K562 (cell line): Measurements from ENCODE around the gene MAD1L1. TPM values are rescaled to one million over a fixed set of nuclear protein-coding genes. Genes with fewer than 3 reads are reported as not detected.

Source experiments
- ARHGAP35 ChIP-seq: fragments of 450-650 bp; IDR thresholded peaks from 2 replicates; pipeline ENCODE4 v1.6.1; 2018; ENCODE audit not compliant: partially characterized antibody
- CBX2 ChIP-seq: fragments of 200-600 bp; sonication (generic); IDR thresholded peaks from one replicate; pipeline ENCODE4 v1.6.1; 2012; ENCODE audit warnings: mild to moderate bottlenecking, low read length, inconsistent platforms; ENCODE audit not compliant: insufficient read depth, poor library complexity, severe bottlenecking
- CEBPB ChIP-seq: fragments of 450-650 bp; IDR thresholded peaks from 2 replicates; pipeline ENCODE4 v1.6.1; 2016; ENCODE audit warnings: missing genetic modification characterization, missing compliant biosample characterization
- EHMT2 ChIP-seq: fragments of 450-650 bp; IDR thresholded peaks from 2 replicates; pipeline ENCODE4 v1.6.1; 2018; ENCODE audit warnings: antibody characterized with exemption
- EP300 ChIP-seq: IDR thresholded peaks from 2 replicates; pipeline ENCODE4 v1.6.1; 2012; ENCODE audit warnings: low read length, improper control_type of control experiment
- IRF2 ChIP-seq: sonication (generic); formaldehyde crosslinking; IDR thresholded peaks from 2 replicates; pipeline ENCODE4 v1.8.1; 2022; ENCODE audit warnings: mild to moderate bottlenecking, missing genetic modification reagents
- PHB2 ChIP-seq: fragments of 450-650 bp; IDR thresholded peaks from 2 replicates; pipeline ENCODE4 v1.6.1; 2017; ENCODE audit warnings: low read depth
- PHF21A ChIP-seq: fragments of 450-650 bp; IDR thresholded peaks from 2 replicates; pipeline ENCODE4 v1.6.1; 2017; ENCODE audit warnings: low read depth, borderline replicate concordance
- POLR2AphosphoS2 ChIP-seq: IDR thresholded peaks from 2 replicates; pipeline ENCODE4 v1.6.1; 2012; ENCODE audit warnings: low read length, improper control_type of control experiment
- POLR2G ChIP-seq: fragments of 200-400 bp; formaldehyde crosslinking; IDR thresholded peaks from 2 replicates; pipeline ENCODE4 v1.6.1; 2017; ENCODE audit warnings: low read depth, mild to moderate bottlenecking, antibody characterized with exemption, low read length, moderate library complexity
- RB1 ChIP-seq: fragments of 450-650 bp; IDR thresholded peaks from 2 replicates; pipeline ENCODE4 v1.6.1; 2017; ENCODE audit warnings: low read depth, mild to moderate bottlenecking
- RBM14 ChIP-seq: fragments of 200-400 bp; formaldehyde crosslinking; IDR thresholded peaks from 2 replicates; pipeline ENCODE4 v1.6.1; 2018; ENCODE audit warnings: low read depth, mild to moderate bottlenecking, low read length, moderate library complexity, borderline replicate concordance; ENCODE audit not compliant: insufficient read depth
- SMAD1 ChIP-seq: fragments of 150-350 bp; IDR thresholded peaks from 2 replicates; pipeline ENCODE4 v1.6.1; 2014; ENCODE audit warnings: low read length, low read depth; ENCODE audit not compliant: partially characterized antibody
- STAG1 ChIP-seq: sonication (generic); formaldehyde crosslinking; IDR thresholded peaks from 2 replicates; pipeline ENCODE4 v1.5.0; 2020; ENCODE audit warnings: missing genetic modification reagents, borderline replicate concordance
- TBL1XR1 ChIP-seq, 2 experiments: IDR thresholded peaks; 2 replicates each; pipeline ENCODE4 v1.6.1; 2012; ENCODE audit warnings: improper control_type of control experiment in 2 of 2, low read length in 2 of 2, mild to moderate bottlenecking in 1 of 2
- TBP ChIP-seq: optimal IDR thresholded peaks from 2 replicates; pipeline ENCODE3; 2011; ENCODE audit warnings: low read depth, low read length, improper control_type of control experiment
- ZFP36 ChIP-seq: fragments of 150-350 bp; IDR thresholded peaks from 2 replicates; pipeline ENCODE4 v1.6.1; 2018; ENCODE audit warnings: low read length, low read depth; ENCODE audit not compliant: partially characterized antibody
- ZKSCAN8 ChIP-seq: fragments of 200-800 bp; sonication (Bioruptor generic); IDR thresholded peaks from 2 replicates; pipeline ENCODE4 v1.6.1; 2016; ENCODE audit warnings: missing genetic modification characterization, missing compliant biosample characterization
- ZNF41 ChIP-seq: fragments of 250-450 bp; sonication (Bioruptor Pico); conservative IDR thresholded peaks from 2 replicates; pipeline ENCODE4 v1.4.0; 2020; ENCODE audit warnings: mild to moderate bottlenecking
- ZNF586 ChIP-seq: fragments of 450-650 bp; formaldehyde crosslinking; conservative IDR thresholded peaks from 2 replicates; pipeline ENCODE4 v1.4.0; 2020; ENCODE audit warnings: mild to moderate bottlenecking, moderate library complexity
- ZNF696 ChIP-seq: fragments of 250-450 bp; sonication (Bioruptor Pico); conservative IDR thresholded peaks from 2 replicates; pipeline ENCODE4 v1.4.0; 2020; ENCODE audit warnings: mild to moderate bottlenecking, moderate library complexity
- ZNF766 ChIP-seq: fragments of 200-800 bp; sonication (Bioruptor generic); conservative IDR thresholded peaks from 2 replicates; pipeline ENCODE4 v1.6.1; 2016; ENCODE audit warnings: missing genetic modification characterization, missing compliant biosample characterization
- polyA plus RNA-seq, 8 experiments: library from polyadenylated mRNA; depleted of rRNA in 4 of 8; stranded (reverse) in 5 of 8; unstranded in 3 of 8; fragments of >200 nt; fragmentation: Nextera tagmentation in 2 of 8; fragmentation: Illumina TruSeq in 1 of 8; extraction: Ambion mirVana in 2 of 8; extraction: Trizol in 1 of 8; gene quantifications; 2 replicates each; pipeline versions ENCODE4 v1.2.1 to v1.2.3, GENCODE V29; 2011 to 2014; ENCODE audit warnings: inconsistent platforms in 1 of 8, missing spikeins in 1 of 8
- total RNA-seq, 7 experiments: library from RNA; depleted of rRNA in 6 of 7; stranded (reverse); fragments of >200 nt in 6 of 7; fragmentation: Illumina TruSeq in 2 of 7; extraction: Trizol in 2 of 7; gene quantifications; 2 replicates each; pipeline versions ENCODE4 v1.2.1 to v1.2.3, GENCODE V29; 2011 to 2021; ENCODE audit warnings: low replicate concordance in 1 of 7
- TF ChIP-seq, protein P1 (sequence below): fragments of 250-450 bp; sonication (Bioruptor Pico); IDR thresholded peaks from 2 replicates; pipeline ENCODE4 v1.5.1; 2021; ENCODE audit warnings: mild to moderate bottlenecking
- TF ChIP-seq, protein P2 (sequence below): fragments of 250-450 bp; sonication (Bioruptor Pico); IDR thresholded peaks from 2 replicates; pipeline ENCODE4 v1.4.0; 2020
- TF ChIP-seq, protein P3 (sequence below): fragments of 250-450 bp; sonication (Bioruptor Pico); IDR thresholded peaks from 2 replicates; pipeline ENCODE4 v1.5.0; 2020; ENCODE audit warnings: mild to moderate bottlenecking
- TF ChIP-seq, protein P4 (sequence below): fragments of 250-450 bp; sonication (Bioruptor Pico); IDR thresholded peaks from 2 replicates; pipeline ENCODE4 v1.6.1; 2021; ENCODE audit warnings: mild to moderate bottlenecking

Gene MAD1L1
- total and polyA plus RNA-seq, 9 of the 15 experiments (the other 6 are each of a cell fraction or from before 2014, with no cell fraction given) = 1.7 to 89.7 (median 18.0) TPM

DNA sequence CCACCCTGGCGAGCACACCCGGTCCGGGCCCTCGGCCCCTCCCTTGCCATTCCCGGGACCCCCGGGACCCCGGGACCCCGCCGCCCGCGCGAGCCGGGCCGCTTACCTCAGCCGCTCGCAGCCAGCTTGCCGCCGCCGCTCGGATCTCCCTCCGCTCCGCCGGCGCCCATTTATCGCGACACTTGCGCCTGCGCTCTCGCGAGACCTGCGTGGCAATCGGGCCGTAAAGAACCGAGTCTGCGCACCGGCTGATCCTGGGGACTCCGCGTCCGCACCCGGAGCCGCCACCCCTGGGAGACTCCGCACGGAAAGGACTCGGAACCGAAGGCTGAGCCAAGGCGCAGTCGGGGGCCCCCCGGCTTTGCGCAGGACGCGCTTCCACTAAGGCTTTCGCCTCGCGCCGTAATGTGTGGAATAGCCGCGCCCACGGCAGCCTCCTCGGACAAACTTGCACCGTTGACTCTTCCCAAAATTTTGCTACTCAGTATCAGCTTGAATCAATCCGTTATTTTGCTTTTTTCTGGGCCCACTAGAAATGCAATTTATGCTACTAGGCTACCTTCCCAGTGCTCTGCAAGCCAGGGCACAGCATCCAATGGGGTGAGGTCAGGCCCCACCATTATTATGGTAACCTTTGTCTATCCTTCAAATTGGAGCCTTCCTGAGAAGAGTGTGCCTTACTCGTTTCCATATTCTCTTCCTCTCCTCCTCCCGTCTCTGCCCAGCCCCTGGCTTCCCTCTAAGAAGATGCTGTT is at the start of gene MAD1L1 (continued):
- TF ChIP-seq, protein P1, sequence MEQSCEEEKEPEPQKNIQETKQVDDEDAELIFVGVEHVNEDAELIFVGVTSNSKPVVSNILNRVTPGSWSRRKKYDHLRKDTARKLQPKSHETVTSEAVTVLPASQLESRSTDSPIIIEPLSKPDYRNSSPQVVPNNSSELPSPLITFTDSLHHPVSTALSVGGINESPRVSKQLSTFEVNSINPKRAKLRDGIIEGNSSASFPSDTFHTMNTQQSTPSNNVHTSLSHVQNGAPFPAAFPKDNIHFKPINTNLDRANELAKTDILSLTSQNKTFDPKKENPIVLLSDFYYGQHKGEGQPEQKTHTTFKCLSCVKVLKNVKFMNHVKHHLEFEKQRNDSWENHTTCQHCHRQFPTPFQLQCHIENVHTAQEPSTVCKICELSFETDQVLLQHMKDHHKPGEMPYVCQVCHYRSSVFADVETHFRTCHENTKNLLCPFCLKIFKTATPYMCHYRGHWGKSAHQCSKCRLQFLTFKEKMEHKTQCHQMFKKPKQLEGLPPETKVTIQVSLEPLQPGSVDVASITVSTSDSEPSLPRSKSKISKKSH = no peak
- no peak for TF ChIP-seq EP300
- TF ChIP-seq POLR2AphosphoS2 = no peak
- TF ChIP-seq ZFP36 = peak; percentile 16
- TF ChIP-seq ARHGAP35 = peak; percentile 95
- no peak for TF ChIP-seq SMAD1
- TF ChIP-seq STAG1 (CRISPR knock-in tag) = no peak
- TF ChIP-seq ZNF41 (CRISPR knock-in tag) = no peak
- peak; percentile 69 for TF ChIP-seq TBP
- TF ChIP-seq, protein P2, sequence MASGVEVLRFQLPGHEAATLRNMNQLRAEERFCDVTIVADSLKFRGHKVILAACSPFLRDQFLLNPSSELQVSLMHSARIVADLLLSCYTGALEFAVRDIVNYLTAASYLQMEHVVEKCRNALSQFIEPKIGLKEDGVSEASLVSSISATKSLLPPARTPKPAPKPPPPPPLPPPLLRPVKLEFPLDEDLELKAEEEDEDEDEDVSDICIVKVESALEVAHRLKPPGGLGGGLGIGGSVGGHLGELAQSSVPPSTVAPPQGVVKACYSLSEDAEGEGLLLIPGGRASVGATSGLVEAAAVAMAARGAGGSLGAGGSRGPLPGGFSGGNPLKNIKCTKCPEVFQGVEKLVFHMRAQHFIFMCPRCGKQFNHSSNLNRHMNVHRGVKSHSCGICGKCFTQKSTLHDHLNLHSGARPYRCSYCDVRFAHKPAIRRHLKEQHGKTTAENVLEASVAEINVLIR = no peak
- TF ChIP-seq, protein P3, sequence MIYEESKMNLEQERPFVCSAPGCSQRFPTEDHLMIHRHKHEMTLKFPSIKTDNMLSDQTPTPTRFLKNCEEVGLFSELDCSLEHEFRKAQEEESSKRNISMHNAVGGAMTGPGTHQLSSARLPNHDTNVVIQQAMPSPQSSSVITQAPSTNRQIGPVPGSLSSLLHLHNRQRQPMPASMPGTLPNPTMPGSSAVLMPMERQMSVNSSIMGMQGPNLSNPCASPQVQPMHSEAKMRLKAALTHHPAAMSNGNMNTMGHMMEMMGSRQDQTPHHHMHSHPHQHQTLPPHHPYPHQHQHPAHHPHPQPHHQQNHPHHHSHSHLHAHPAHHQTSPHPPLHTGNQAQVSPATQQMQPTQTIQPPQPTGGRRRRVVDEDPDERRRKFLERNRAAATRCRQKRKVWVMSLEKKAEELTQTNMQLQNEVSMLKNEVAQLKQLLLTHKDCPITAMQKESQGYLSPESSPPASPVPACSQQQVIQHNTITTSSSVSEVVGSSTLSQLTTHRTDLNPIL (CRISPR knock-in tag) = no peak
- TF ChIP-seq TBL1XR1 (IDR thresholded peaks at IDR 0.05; ENCODE audit: low read length in 2 of 2) = no peak
- TF ChIP-seq ZNF766 = 0 out of 2 replicates have a peak, but pooled peaks have one; percentile 33
- TF ChIP-seq RBM14 = no peak
- TF ChIP-seq EHMT2 = no peak
- TF ChIP-seq CBX2 = no peak
- TF ChIP-seq PHB2 = no peak
- no peak for TF ChIP-seq ZNF696 (CRISPR knock-in tag)
- TF ChIP-seq RB1 = no peak
- TF ChIP-seq, protein P4, sequence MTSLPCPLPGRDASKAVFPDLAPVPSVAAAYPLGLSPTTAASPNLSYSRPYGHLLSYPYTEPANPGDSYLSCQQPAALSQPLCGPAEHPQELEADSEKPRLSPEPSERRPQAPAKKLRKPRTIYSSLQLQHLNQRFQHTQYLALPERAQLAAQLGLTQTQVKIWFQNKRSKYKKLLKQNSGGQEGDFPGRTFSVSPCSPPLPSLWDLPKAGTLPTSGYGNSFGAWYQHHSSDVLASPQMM (CRISPR knock-in tag) = no peak
- no peak for TF ChIP-seq ZNF586
- peak; percentile 96 for TF ChIP-seq POLR2G
- TF ChIP-seq IRF2 (CRISPR knock-in tag) = no peak
- TF ChIP-seq PHF21A = no peak
- no peak for TF ChIP-seq ZKSCAN8 (CRISPR knock-in tag)
- no peak for TF ChIP-seq CEBPB (tag)
